Stimulated activated naive CD8-positive, alpha-beta T cell treated with anti-CD3 and anti-CD28 coated beads, Interleukin-15, Interleukin-2, amounts not matched to agents 100 ng/mL and 50 ng/mL, for 24 hours (primary cell): ENCODE results near the gene SYMPK.
A peak's percentile ranks its signal among the peaks of the same experiment; 100 is the strongest.

Experiments used
- H3K27ac Mint-ChIP-seq: one replicate; pipeline ENCODE4 v1.8.0; 2021; ENCODE audit warnings: mild to moderate bottlenecking, mixed read lengths
- H3K27me3 Mint-ChIP-seq: one replicate; pipeline ENCODE4 v1.8.0; 2021; ENCODE audit warnings: mixed read lengths
- H3K36me3 Mint-ChIP-seq: one replicate; pipeline ENCODE4 v1.8.0; 2021; ENCODE audit warnings: low read depth, mixed read lengths
- H3K4me1 Mint-ChIP-seq: one replicate; pipeline ENCODE4 v1.8.0; 2021; ENCODE audit warnings: low read depth, mixed read lengths
- H3K4me3 Mint-ChIP-seq: one replicate; pipeline ENCODE4 v1.8.0; 2021; ENCODE audit warnings: mild to moderate bottlenecking, mixed read lengths
- H3K9me3 Mint-ChIP-seq: one replicate; pipeline ENCODE4 v1.8.0; 2021; ENCODE audit warnings: mixed read lengths

SYMPK gene

DNA sequence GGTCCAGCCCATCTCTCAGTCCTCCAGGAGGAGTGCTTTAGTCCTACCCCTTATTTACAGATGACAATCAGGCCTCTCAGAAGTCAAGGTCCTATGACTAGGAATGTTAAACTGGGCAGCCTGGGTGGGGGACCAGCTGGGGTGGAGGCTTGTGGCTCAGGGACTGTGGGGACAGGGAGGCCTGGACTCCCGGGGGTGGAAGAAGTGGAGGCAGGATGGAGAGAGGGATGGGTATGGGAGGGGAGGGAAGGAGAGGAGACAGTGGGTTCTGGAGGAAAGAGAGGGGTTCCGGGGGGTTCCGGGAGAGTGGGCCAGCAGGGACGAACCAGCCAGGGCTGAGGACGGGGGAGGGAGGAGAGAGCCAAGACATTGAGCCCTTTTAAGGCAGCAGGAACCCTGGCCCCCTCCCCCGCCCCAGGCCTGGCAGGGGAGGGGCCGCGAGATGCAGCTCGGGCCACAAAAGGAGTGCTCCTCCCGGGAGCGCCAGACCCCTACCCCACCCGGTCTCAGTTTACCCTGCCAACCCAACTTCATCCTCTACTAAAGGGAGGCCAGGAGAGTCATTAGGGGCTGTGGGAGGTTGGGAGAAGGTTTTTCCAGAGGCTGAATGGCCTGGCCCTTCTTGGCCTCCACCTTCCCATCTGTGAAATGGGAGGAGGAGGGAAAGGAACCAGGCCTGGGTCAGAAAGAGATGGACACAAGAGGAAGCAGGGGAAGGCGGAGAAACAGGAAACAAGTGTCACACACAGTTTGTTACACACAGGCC is 82.3 kb downstream of the SYMPK start:
- Mint-ChIP-seq H3K9me3 (no peaks in the 10 kb centered on the region), H3K27me3 (peaks cover 14% of the 10 kb centered on the region), H3K36me3 (peaks cover 23% of the 10 kb centered on the region), H3K4me3 (no peak overlapping the region), H3K27ac (peak overlapping the region; percentile 45), H3K4me1 (peaks cover 20% of the 10 kb centered on the region)

DNA sequence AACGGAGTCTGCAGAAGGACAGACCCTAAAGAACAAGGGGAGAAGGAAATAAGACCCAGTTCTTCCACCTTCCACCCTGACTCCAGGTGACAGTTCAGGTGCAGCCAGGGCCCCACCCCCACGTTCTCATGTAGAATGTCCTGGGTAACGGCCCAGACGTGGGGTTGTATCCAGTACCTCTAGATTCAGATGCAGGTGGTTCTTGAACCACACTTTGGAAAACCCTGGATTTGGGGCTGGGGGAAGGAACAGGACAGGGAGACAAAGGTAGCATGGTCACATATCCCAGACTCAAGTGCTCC is 82.8 kb downstream of the SYMPK start:
- Mint-ChIP-seq H3K4me1 (peaks cover 20% of the 10 kb centered on the region), H3K36me3 (peaks cover 20% of the 10 kb centered on the region), H3K4me3 (no peak overlapping the region), H3K27me3 (peaks cover 14% of the 10 kb centered on the region), H3K27ac (no peak overlapping the region), H3K9me3 (no peaks in the 10 kb centered on the region)

GRCh38 chr19:45779231-45780145 is 83.5 kb downstream of the SYMPK start:
- H3K4me3 Mint-ChIP-seq, result peak overlapping the region; percentile 73
- peaks cover 14% of the 10 kb centered on the region for H3K27me3 Mint-ChIP-seq
- no peaks in the 10 kb centered on the region for H3K9me3 Mint-ChIP-seq
- H3K27ac Mint-ChIP-seq, result no peak overlapping the region
- peaks cover 19% of the 10 kb centered on the region for H3K36me3 Mint-ChIP-seq
- H3K4me1 Mint-ChIP-seq, result peaks cover 20% of the 10 kb centered on the region

DNA sequence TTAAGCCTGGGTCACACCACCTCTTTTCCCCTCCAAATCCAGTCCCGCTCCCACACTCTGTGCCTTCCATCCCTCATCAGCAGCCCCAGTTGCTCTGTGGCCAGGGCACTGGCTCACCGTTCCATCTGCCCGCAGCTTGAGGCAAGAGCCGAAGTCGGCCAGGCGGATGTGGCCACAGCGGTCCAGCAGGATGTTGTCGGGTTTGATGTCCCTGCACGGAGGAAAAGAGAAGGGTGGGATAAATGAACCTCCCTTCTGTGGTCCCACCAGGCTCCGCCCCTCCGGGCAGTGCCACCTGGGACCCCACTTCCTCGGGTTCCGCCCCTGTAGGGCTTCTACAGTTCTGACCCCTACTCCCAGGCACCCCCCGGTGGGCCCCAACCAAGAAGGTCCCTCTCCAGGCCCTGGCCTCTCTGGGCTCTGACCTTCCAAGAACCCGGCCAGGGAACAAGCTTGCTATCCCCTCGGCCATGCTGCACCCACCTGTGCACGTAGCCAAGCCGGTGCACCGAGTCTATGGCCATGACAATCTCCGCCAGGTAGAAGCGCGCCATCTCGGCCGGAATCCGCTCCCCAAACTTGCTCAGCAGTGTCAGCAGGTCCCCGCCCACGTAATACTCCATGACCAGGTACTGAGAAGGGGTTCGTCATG is 84.8 kb downstream of the SYMPK start:
- Mint-ChIP-seq H3K4me3 (no peak overlapping the region), H3K9me3 (no peaks in the 10 kb centered on the region), H3K4me1 (peaks cover 20% of the 10 kb centered on the region), H3K27me3 (peaks cover 14% of the 10 kb centered on the region), H3K36me3 (peaks cover 19% of the 10 kb centered on the region), H3K27ac (no peak overlapping the region)

DNA sequence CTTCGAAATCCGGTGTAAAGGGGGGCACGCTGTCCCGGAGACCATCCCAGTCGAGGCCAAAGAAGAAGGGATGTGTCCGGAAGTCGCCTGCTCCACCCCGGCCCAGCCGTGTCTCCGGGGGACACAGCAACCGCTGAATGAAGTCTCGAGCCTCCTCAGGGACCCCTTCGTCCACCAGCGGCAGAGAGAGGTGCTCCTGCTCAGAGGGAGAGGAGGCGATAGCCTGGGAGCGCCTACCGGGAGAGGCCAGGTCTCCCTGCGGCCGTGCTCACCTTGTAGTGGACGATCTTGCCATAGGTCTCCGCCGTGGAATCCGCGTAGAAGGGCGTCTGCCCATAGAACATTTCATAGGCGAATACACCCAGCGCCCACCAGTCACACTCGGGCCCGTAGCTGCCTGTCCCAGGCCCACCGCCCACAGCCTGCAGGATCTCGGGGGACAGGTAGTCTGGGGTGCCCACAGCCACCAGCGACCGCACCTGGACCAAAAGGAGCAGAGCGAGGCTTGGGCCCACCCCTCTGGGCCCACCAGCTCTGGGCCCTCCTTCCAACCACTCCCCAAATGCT is 85.5 kb downstream of the SYMPK start:
- no peak overlapping the region for H3K4me3 Mint-ChIP-seq
- H3K9me3 Mint-ChIP-seq, result no peaks in the 10 kb centered on the region
- peaks cover 20% of the 10 kb centered on the region for H3K4me1 Mint-ChIP-seq
- no peak overlapping the region for H3K27ac Mint-ChIP-seq
- H3K27me3 Mint-ChIP-seq, result peaks cover 14% of the 10 kb centered on the region
- H3K36me3 Mint-ChIP-seq, result peaks cover 19% of the 10 kb centered on the region

- H3K27me3 Mint-ChIP-seq, result peaks cover 14% of the 10 kb centered on the region
- H3K36me3 Mint-ChIP-seq, result peaks cover 19% of the 10 kb centered on the region
- no peaks in the 10 kb centered on the region for H3K9me3 Mint-ChIP-seq
- H3K4me1 Mint-ChIP-seq, result peaks cover 21% of the 10 kb centered on the region
- H3K27ac Mint-ChIP-seq, result no peak overlapping the region
- no peak overlapping the region for H3K4me3 Mint-ChIP-seq
Observed at GRCh38 chr19:45774765-45775164, 88.2 kb downstream of the SYMPK start.

GRCh38 chr19:45773384-45773783 is 89.6 kb downstream of the SYMPK start:
- Mint-ChIP-seq H3K27me3 (peaks cover 5% of the 10 kb centered on the region), H3K4me3 (no peak overlapping the region), H3K4me1 (peaks cover 14% of the 10 kb centered on the region), H3K9me3 (no peaks in the 10 kb centered on the region), H3K36me3 (peaks cover 14% of the 10 kb centered on the region), H3K27ac (no peak overlapping the region)

- Mint-ChIP-seq H3K9me3 (no peaks in the 10 kb centered on the region), H3K4me1 (peaks cover 14% of the 10 kb centered on the region), H3K36me3 (peaks cover 13% of the 10 kb centered on the region), H3K4me3 (no peak overlapping the region), H3K27ac (no peak overlapping the region), H3K27me3 (peaks cover 5% of the 10 kb centered on the region)
Observed at GRCh38 chr19:45772912-45773311, 90.0 kb downstream of the SYMPK start.

DNA sequence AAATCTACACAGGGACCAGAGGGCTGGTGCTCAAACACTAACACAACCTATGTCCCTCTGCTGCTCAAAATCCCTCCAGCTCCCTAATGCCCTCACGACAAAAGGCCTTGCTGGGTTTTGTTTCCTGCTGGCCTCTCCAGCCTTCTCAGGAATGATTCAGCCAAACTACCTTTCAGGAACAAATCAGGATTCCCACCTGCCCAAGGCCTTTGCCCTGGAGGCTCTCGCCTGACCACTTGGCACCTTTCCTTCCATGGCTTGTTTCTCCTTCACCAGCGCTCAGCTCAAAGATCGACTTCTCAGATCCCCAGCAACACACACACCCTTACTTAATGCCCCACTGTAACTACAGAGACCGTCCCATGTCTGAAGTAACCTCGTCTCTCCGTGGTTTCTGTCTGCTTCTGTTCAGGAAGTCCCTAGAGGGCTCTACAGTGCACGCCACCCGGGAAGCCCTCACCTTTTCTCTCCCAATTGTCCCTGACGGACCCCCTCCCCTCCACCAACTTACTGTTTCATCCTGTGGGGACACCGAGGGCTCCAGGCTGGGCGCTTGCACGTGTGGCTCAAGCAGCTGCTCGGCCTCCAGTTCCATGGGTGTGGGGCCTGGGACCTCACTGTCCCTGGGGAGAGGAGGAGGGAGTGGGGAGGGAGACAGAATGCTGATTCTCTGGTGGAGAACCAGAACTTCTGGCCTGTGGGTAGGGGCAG is 90.7 kb downstream of the SYMPK start:
- Mint-ChIP-seq H3K27me3 (peaks cover 5% of the 10 kb centered on the region), H3K27ac (no peak overlapping the region), H3K36me3 (peaks cover 8% of the 10 kb centered on the region), H3K9me3 (no peaks in the 10 kb centered on the region), H3K4me3 (no peak overlapping the region), H3K4me1 (peaks cover 15% of the 10 kb centered on the region)

DNA sequence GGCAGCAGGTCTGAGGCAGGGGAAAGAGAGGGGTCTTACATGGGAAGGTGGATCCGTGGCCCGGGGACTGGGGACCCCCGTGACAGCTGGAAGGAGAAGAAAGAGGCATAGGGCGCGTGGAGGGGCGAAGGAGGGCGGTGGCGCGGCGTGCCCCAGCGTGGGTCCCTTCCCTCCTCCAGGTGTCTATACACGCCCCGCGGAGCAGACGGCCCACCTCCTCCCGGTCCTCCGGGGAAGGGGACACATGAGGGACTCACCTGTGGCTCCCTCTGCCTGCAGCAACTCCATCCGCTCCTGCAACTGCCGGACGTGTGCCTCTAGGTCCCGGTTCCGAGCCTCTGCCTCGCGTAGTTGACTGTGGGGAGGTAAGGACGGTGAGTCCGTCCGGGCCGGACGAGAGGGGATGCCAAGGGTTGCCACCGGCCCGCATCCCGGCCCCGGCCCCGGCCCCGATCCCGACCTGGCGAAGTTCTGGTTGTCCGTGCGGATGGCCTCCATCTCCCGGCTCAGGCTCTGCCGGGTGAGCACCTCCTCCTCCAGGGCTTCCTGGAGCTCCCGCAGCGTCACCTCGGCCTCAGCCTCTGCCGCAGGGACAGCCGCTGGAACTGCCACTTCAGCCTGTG is 91.5 kb downstream of the SYMPK start:
- H3K27me3 Mint-ChIP-seq, result peaks cover 5% of the 10 kb centered on the region

DNA sequence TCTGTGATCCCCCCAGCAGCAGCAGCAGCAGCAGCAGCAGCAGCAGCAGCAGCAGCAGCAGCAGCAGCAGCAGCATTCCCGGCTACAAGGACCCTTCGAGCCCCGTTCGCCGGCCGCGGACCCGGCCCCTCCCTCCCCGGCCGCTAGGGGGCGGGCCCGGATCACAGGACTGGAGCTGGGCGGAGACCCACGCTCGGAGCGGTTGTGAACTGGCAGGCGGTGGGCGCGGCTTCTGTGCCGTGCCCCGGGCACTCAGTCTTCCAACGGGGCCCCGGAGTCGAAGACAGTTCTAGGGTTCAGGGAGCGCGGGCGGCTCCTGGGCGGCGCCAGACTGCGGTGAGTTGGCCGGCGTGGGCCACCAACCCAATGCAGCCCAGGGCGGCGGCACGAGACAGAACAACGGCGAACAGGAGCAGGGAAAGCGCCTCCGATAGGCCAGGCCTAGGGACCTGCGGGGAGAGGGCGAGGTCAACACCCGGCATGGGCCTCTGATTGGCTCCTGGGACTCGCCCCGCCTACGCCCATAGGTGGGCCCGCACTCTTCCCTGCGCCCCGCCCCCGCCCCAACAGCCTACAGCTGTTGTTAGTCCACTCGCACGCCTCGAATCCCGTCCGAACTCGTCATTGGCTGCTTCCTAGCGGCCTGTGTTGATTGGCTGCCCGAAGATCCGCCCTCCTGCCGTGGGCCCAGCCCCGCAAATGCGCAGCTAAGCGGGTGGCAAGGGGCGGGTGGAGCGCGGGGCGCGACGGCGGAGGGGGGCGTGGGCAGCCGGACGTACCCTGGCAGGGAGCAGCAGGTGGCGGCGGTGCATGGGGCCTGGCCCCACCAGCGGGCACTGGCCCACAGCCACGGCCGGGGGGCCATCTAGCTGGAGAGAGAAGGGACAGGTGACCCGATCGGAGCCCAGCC is 92.5 kb downstream of the SYMPK start:
- peaks cover 15% of the 10 kb centered on the region for H3K4me1 Mint-ChIP-seq
- H3K9me3 Mint-ChIP-seq, result no peaks in the 10 kb centered on the region

More for the DNA sequence above, 91.5 kb downstream of the SYMPK start:
- H3K36me3 Mint-ChIP-seq, result peaks cover under 1% of the 10 kb centered on the region
- H3K4me3 Mint-ChIP-seq, result no peak overlapping the region
- peaks cover 15% of the 10 kb centered on the region for H3K4me1 Mint-ChIP-seq
- H3K9me3 Mint-ChIP-seq, result no peaks in the 10 kb centered on the region
- no peak overlapping the region for H3K27ac Mint-ChIP-seq

DNA sequence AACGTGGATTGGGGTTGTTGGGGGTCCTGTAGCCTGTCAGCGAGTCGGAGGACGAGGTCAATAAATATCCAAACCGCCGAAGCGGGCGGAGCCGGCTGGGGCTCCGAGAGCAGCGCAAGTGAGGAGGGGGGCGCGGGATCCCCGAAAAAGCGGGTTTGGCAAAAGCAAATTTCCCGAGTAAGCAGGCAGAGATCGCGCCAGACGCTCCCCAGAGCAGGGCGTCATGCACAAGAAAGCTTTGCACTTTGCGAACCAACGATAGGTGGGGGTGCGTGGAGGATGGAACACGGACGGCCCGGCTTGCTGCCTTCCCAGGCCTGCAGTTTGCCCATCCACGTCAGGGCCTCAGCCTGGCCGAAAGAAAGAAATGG is 93.1 kb downstream of the SYMPK start:
- H3K27ac Mint-ChIP-seq, result peak overlapping the region; percentile 65
- no peaks in the 10 kb centered on the region for H3K36me3 Mint-ChIP-seq
- H3K4me3 Mint-ChIP-seq, result peak overlapping the region; percentile 80
- peaks cover 9% of the 10 kb centered on the region for H3K27me3 Mint-ChIP-seq
- H3K9me3 Mint-ChIP-seq, result no peaks in the 10 kb centered on the region
- H3K4me1 Mint-ChIP-seq, result peaks cover 15% of the 10 kb centered on the region

More for the DNA sequence above, 92.5 kb downstream of the SYMPK start:
- Mint-ChIP-seq H3K27me3 (peaks cover 5% of the 10 kb centered on the region), H3K27ac (peak overlapping the region; percentile 65), H3K4me3 (peak overlapping the region; percentile 80), H3K36me3 (no peaks in the 10 kb centered on the region)
